Activated CD4-positive, CD25-positive, alpha-beta regulatory T cell treated with anti-CD3 and anti-CD28 coated beads, Interleukin-2, amount 50 U/mL, for 72 hours (primary cell): ENCODE data around the gene KCNK7.
"Not testable (repeated sequence)": the region's sequence is repeated elsewhere in the genome, so short reads cannot be mapped to it uniquely, and the experiment has no call there.

Experiments used
- DNase-seq: peaks from one replicate; pipeline ENCODE4 v3.0.0; 2021

Gene KCNK7, protein sequence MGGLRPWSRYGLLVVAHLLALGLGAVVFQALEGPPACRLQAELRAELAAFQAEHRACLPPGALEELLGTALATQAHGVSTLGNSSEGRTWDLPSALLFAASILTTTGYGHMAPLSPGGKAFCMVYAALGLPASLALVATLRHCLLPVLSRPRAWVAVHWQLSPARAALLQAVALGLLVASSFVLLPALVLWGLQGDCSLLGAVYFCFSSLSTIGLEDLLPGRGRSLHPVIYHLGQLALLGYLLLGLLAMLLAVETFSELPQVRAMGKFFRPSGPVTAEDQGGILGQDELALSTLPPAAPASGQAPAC

DNA sequence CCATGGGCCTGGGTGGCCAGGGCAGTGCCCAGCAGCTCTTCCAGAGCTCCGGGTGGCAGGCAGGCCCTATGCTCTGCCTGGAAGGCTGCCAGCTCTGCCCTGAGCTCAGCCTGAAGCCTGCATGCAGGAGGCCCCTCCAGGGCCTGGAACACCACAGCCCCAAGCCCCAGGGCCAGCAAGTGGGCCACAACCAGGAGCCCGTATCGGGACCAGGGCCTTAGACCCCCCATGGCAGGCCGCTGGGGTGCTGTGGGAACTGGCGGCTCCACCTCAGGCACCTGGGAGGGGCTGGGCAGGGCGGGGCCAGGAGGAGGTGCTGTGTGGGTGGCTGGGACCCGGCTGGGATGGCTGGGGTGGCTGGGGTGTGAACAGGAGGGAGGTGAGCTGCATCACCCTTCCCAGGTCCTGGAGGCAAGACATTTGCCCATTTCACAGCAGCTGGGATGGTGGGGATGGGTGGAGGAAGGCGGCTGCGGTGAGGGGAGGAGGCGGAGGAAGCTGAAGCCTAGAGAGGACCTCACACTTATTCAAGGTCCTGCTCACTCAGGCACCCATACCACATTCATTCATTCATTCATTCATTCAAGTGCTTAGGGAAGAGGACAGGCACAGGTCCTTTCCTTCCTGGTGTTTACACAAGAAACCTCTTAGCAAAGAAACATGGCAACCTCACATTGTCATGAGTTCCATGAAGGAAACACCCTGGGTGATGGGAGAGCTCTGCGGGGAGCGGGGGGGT lies at the start of gene KCNK7:
Gene KCNK7 (minus strand): TSS at position 258 of the 739 bp plus-strand sequence. CDS start 28 bp downstream, at position 230.
- no peak for DNase-seq

GRCh38 chr11:65644837-65645236 lies 49.2 kb upstream of the KCNK7 start:
- no peak for DNase-seq

DNA sequence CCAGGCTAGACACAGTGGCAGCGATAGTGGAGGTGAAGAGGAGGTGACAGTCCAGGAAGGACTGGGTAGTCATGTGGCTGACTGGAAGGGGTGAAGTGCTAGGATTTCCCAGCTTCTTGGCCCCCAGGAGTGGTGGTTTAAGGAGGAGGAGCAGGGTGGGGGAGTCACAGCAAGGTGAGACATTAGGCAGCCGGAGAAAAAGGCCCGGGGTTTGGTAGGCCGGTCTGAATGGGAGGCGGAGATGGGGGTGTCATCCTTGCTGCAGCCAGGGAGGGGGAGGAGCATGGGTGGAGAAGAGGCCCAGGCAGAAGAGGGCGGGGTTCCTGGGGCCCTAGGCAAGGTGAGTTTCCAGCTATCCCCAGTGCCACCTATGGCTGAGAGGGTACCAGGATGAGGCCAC lies 48.4 kb upstream of the KCNK7 start:
- no peak for DNase-seq

DNA sequence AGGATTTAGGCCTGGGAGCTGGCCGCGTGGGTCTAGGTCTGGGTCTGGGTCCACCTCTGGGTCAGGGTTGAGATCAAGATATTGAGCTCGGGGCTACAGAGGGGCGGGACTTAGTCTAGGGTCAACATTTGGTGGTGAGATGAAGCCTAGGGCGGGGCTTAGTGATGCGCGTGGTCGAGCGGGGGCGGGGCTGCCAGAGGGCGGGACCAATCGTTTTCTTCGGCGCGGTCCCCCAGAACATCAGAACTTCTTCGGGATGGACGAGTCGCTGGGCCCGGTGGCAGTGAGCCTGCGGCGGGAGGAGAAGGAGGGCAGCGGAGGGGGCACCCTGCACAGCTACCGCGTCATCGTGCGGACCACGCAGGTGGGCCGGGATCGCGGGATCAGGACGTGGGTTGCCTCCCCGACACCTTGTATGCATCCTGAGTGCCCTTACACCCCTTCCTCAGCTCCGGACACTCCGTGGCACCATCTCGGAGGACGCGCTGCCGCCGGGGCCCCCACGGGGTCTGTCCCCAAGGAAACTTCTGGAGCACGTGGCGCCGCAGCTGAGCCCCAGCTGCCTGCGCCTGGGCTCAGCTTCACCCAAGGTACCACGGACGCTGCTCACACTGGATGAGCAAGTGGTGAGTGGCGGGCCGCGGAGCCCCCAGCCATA lies 46.5 kb upstream of the KCNK7 start:
- DNase-seq, result no peak

GRCh38 chr11:65641297-65642013 lies 45.9 kb upstream of the KCNK7 start:
- DNase-seq, result no peak

DNA sequence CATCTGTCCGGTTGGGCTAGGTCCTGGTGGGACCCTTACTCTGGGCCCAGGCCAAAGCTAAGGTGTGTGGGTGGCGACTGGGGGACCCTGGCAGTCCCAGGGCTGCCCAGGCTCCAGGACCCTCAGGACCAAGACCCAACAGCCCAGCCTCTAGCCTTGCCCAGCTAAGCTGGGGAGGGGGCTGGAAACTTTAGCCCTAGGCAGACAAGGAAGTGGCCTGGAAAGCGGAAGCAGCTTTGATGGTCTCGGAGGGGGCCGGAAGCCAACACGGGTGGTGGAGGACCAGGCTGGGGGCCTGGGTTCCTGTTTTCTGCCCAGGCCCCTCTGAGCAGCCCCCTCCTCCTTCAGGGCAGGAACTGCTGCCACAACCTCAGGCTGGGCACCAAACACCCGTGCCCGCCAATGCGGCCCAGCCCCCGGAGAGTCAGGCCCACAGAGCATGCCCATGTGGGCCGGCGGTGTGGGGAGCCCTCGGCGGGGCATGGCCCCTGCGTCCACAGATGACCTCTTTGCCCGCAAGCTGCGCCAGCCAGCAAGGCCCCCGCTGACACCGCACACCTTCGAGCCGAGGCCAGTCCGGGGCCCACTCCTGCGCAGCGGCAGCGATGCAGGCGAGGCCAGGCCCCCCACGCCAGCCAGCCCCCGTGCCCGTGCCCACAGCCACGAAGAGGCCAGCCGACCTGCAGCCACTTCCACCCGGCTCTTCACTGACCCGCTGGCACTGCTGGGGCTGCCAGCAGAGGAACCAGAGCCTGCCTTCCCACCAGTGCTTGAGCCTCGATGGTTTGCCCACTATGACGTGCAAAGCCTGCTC lies 45.1 kb upstream of the KCNK7 start:
- peak; percentile 55 for DNase-seq

GRCh38 chr11:65639623-65640482 lies 44.3 kb upstream of the KCNK7 start:
- DNase-seq, result no peak

DNA sequence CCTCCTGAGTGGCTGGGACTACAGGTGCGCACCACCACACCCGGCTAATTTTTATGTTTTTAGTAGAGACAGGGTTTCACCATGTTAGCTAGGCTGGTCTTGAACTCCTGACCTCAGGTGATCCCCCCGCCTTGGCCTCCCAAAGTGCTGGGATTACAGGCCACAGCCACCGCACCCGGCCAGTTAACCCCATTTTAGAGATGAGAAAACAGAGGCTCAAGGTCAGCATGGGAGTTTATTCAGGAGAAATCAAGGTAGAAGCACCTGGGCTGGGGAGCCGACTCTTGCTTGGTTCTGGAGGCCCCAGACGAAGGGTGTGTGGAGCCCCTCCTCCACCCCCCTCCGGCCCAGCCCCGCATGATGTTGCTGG lies 43.6 kb upstream of the KCNK7 start:
- not testable (repeated sequence) for DNase-seq

GRCh38 chr11:65637794-65638419 lies 42.3 kb upstream of the KCNK7 start, which contains the start of gene SIPA1:
SIPA1 (plus strand) TSS chr11:65638101; CDS start chr11:65640922, 2,821 bp downstream.
- DNase-seq, result peak; percentile 82

GRCh38 chr11:65637032-65637557 lies 41.5 kb upstream of the KCNK7 start:
- DNase-seq, result no peak

DNA sequence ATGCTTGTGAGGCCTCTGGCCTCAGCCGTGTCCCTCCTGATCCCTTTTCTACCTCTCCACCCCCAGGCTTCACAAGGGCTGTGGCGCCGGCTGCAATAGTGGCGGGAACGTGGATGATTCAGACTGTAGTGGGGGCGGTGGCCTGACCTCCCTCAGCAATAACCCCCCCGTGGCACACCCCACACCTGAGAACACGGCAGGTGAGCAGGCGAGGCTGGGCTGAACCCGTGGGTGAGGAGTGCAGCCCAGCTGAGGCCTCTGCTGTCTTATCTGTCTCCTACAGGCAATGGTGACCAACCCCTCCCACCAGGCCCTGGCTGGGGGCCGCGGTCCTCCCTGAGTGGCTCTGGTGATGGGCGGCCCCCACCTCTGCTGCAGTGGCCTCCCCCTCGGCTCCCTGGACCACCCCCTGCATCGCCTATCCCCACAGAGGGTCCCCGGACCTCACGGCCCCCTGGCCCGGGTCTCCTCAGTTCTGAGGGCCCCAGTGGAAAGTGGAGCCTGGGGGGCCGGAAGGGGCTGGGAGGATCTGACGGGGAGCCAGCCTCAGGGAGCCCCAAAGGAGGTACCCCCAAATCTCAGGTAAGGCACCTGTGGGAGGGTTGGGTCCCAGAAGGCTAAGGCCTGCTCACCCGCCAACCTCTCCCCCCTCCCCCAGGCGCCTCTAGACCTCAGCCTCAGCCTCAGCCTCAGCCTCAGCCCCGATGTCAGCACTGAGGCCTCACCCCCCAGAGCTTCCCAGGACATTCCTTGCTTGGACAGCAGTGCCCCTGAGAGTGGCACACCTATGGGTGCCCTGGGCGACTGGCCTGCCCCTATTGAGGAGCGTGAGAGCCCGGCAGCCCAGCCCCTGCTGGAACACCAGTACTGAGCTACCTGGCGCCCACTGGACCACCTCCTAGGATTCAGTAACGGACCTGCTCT lies 40.8 kb upstream of the KCNK7 start:
- no peak for DNase-seq

DNA sequence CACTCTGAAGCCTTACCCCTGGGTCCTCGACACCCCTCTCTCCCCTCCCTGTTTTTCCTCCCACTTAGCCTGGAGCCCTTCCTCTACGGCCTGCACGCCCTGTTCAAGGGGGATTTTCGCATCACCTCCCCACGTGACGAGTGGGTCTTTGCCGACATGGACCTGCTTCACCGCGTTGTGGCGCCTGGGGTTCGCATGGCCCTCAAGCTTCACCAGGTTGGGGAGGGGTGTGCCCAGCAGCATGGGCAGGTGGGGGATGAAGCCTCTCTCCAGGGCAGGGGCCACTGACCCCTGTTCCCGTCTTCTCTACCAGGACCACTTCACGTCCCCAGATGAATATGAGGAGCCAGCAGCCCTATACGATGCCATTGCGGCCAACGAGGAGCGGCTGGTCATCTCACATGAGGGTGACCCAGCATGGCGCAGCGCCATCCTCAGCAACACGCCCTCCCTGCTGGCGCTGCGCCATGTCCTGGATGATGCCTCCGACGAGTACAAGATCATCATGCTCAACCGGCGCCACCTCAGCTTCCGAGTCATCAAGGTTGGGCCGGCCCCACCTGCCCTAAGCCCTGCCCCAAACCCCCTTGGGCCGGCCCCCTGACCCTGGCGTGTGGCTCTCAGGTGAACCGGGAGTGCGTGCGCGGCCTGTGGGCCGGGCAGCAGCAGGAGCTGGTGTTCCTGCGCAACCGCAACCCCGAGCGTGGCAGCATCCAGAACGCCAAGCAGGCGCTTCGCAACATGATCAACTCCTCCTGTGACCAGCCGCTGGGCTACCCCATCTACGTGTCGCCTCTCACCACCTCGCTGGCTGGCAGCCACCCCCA lies 39.5 kb upstream of the KCNK7 start:
- no peak for DNase-seq

GRCh38 chr11:65634440-65634839 lies 38.8 kb upstream of the KCNK7 start:
- DNase-seq, result no peak

- DNase-seq, result no peak
Observed at GRCh38 chr11:65634109-65634436, 38.5 kb upstream of the KCNK7 start.

GRCh38 chr11:65633390-65634108 lies 37.9 kb upstream of the KCNK7 start:
- no peak for DNase-seq

GRCh38 chr11:65630215-65630614 lies 34.6 kb upstream of the KCNK7 start:
- no peak for DNase-seq

DNA sequence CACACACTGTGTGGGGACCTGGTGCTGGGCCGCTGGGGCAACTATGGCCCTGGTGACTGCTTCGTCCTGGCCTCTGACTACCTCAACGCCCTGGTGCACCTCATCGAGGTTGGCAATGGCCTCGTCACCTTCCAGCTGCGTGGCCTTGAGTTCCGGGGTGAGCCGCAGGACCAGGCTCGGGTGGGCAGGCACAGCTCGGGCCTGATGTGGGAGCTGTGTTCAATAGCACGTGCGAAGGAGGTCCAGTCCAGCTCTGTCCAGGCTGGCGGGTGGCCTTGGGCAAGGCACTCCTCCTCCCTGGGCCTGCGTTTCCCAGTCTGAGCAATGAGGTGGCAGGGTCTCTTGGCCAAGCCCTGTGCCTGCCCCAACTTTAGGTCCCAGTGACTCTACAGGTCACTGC lies 34.0 kb upstream of the KCNK7 start:
- DNase-seq, result no peak

DNA sequence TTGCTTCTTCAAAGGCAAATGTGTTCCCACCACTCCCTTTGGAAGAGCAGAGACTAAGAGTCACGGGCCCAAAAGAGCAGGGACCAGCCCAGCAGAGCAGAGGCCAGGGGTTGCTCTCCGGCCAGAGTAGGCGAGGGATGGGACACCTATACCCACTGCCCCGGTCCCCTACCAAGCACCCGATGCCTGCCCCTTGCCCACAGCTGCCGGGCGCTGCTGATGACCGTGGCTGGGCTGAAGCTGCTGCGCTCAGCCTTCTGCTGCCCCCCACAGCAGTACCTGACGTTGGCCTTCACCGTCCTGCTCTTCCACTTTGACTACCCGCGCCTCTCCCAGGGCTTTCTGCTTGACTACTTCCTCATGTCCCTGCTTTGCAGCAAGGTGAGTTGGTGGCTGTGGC lies 31.6 kb upstream of the KCNK7 start:
- no peak for DNase-seq
